K562 (cell line): Measurements from ENCODE around the gene TMEM114. TPM values are rescaled to one million over a fixed set of nuclear protein-coding genes. Genes with fewer than 3 reads are reported as not detected.

Experiments
- ATAC-seq: fragments of 200-7000 bp; cut with Tn5 transposase; 3 replicates; pipeline ENCODE4 v1.9.1; 2020; ENCODE audit warnings: moderate library complexity
- BruUV-seq: library from RNA; stranded (reverse); fragments of 400-500 nt; replicated peaks from 2 replicates; lab custom pipeline; 2021; lab: Mats Ljungman, UMichigan
- CTCF ChIA-PET: fragments of 300-600 bp; formaldehyde crosslinking; extraction: SDS; loops from one replicate; lab custom pipeline; 2021; ENCODE audit warnings: low intra/inter-chr PET ratio; lab: Yijun Ruan, JAX
- POLR2A ChIA-PET: fragments of 300-600, 350-650 bp; sonication (Branson Sonifier 250); formaldehyde crosslinking; extraction: SDS; loops from one replicate; lab custom pipeline; 2021; ENCODE audit warnings: antibody characterized with exemption, inconsistent platforms; lab: Yijun Ruan, JAX
- DNase-seq, 4 experiments: peaks; one replicate each; pipeline versions ENCODE4 v3.0.0 to v3.0.0-alpha.2; 2011 to 2018; ENCODE audit warnings: low spot score in 3 of 4, mixed read lengths in 3 of 4; ENCODE audit errors: extremely low read depth in 1 of 4
- FAIRE-seq: peaks from 2 replicates; lab custom pipeline; 2011; peaks lifted over from hg19 to GRCh38; lab: Jason Lieb, UNC
- H2AFZ ChIP-seq: 2 replicates; pipeline ENCODE4 v1.6.0; 2011; ENCODE audit warnings: low read depth, low read length, control low read depth, inconsistent platforms
- H3K27ac ChIP-seq: fragments of 200-600 bp; 3 replicates; pipeline ENCODE4 v1.8.0; 2011; ENCODE audit warnings: low read depth, mild to moderate bottlenecking, control low read depth, inconsistent platforms, low read length, moderate library complexity, mixed read lengths; ENCODE audit errors: extremely low read depth
- H3K27me3 ChIP-seq, 2 experiments: fragments of 300-600 bp in 1 of 2; 2 replicates in 1 of 2; 3 replicates in 1 of 2; pipeline versions ENCODE4 v1.6.0 to v1.8.0; 2011; ENCODE audit warnings: inconsistent platforms in 2 of 2, low read length in 2 of 2, mild to moderate bottlenecking in 1 of 2, mixed read lengths in 1 of 2, moderate library complexity in 1 of 2; ENCODE audit not compliant: control insufficient read depth in 2 of 2, insufficient read depth in 2 of 2
- H3K36me3 ChIP-seq: fragments of 300-600 bp; 3 replicates; pipeline ENCODE4 v1.8.0; 2011; ENCODE audit warnings: mild to moderate bottlenecking, low read length, inconsistent platforms; ENCODE audit not compliant: control insufficient read depth, insufficient read depth
- H3K4me1 ChIP-seq, 2 experiments: fragments of 200-600 bp in 1 of 2; replicated peaks in 1 of 2; 2 replicates in 1 of 2; 3 replicates in 1 of 2; pipeline versions ENCODE4 v1.5.1 to v1.8.0; 2011; ENCODE audit warnings: inconsistent platforms in 2 of 2, low read length in 2 of 2, mild to moderate bottlenecking in 1 of 2, mixed read lengths in 1 of 2, moderate library complexity in 1 of 2; ENCODE audit not compliant: control insufficient read depth in 2 of 2, insufficient read depth in 2 of 2
- H3K4me2 ChIP-seq: 2 replicates; pipeline ENCODE4 v1.6.1; 2011; ENCODE audit warnings: low read length, control low read depth, inconsistent platforms, mixed read lengths; ENCODE audit not compliant: insufficient read depth
- H3K4me3 ChIP-seq: fragments of 200-600 bp; sonication (generic), shearing (Covaris generic); 2 replicates; pipeline ENCODE4 v1.5.1; 2016; ENCODE audit warnings: control low read depth, inconsistent platforms
- H3K79me2 ChIP-seq: fragments of 200-600 bp; 3 replicates; pipeline ENCODE4 v1.8.0; 2011; ENCODE audit warnings: low read length, inconsistent platforms; ENCODE audit not compliant: control insufficient read depth, insufficient read depth
- H3K9ac ChIP-seq, 2 experiments: 2 replicates each; pipeline versions ENCODE4 v1.6.0 to v1.6.1; 2011; ENCODE audit warnings: low read depth in 2 of 2, low read length in 2 of 2, control low read depth in 1 of 2, inconsistent platforms in 1 of 2, mild to moderate bottlenecking in 1 of 2, mixed read lengths in 1 of 2; ENCODE audit not compliant: insufficient read depth in 1 of 2
- H3K9me1 ChIP-seq: one replicate; pipeline ENCODE4 v1.6.0; 2011; ENCODE audit warnings: inconsistent platforms, mild to moderate bottlenecking, low read length, moderate library complexity; ENCODE audit not compliant: control insufficient read depth, insufficient read depth
- H3K9me3 ChIP-seq: replicated peaks from 2 replicates; pipeline ENCODE4 v1.5.1; 2011; ENCODE audit warnings: low read depth, low read length, inconsistent platforms; ENCODE audit not compliant: control insufficient read depth, insufficient read depth
- H4K20me1 ChIP-seq: replicated peaks from 2 replicates; pipeline ENCODE4 v1.6.1; 2011; ENCODE audit warnings: low read length, inconsistent platforms, mixed read lengths; ENCODE audit not compliant: control insufficient read depth, insufficient read depth
- ARID3A ChIP-seq: IDR thresholded peaks from 2 replicates; pipeline ENCODE4 v1.6.1; 2012; ENCODE audit warnings: low read depth, low read length, improper control_type of control experiment, borderline replicate concordance
- CSDE1 ChIP-seq, 2 experiments: fragments of 450-650 bp; IDR thresholded peaks; 2 replicates each; pipeline ENCODE4 v1.6.1; 2016; ENCODE audit warnings: mild to moderate bottlenecking in 1 of 2
- DIDO1 ChIP-seq: fragments of 450-650 bp; IDR thresholded peaks from 2 replicates; pipeline ENCODE4 v1.6.1; 2016; ENCODE audit warnings: low read depth, missing biosample characterization, missing genetic modification characterization
- EWSR1 ChIP-seq: fragments of 450-650 bp; IDR thresholded peaks from 2 replicates; pipeline ENCODE4 v1.6.1; 2018; ENCODE audit warnings: borderline replicate concordance, mild to moderate bottlenecking, low read depth, moderate library complexity; ENCODE audit not compliant: partially characterized antibody
- HDAC8 ChIP-seq: fragments of 450-650 bp; IDR thresholded peaks from 2 replicates; pipeline ENCODE4 v1.6.1; 2016; ENCODE audit warnings: mild to moderate bottlenecking, missing genetic modification characterization, moderate library complexity, missing compliant biosample characterization
- KLF10 ChIP-seq: fragments of 250-450 bp; sonication (Bioruptor Pico); IDR thresholded peaks from 2 replicates; pipeline ENCODE4 v1.6.1; 2021; ENCODE audit warnings: matching md5 sums
- NBN ChIP-seq: fragments of 450-650 bp; IDR thresholded peaks from 2 replicates; pipeline ENCODE4 v1.6.1; 2016; ENCODE audit warnings: low read depth, mild to moderate bottlenecking
- NR2C2 ChIP-seq, 2 experiments: fragments of 200-800 bp in 1 of 2; sonication (Bioruptor generic) in 1 of 2; sonication (generic) in 1 of 2; formaldehyde crosslinking in 1 of 2; IDR thresholded peaks; 2 replicates each; pipeline versions ENCODE4 v1.6.1 to v1.8.0; 2016 to 2022; ENCODE audit warnings: mild to moderate bottlenecking in 1 of 2, missing compliant biosample characterization in 1 of 2, missing genetic modification characterization in 1 of 2, missing genetic modification reagents in 1 of 2
- PHTF2 ChIP-seq: fragments of 250-450 bp; sonication (Bioruptor Pico); IDR thresholded peaks from 2 replicates; pipeline ENCODE4 v1.5.0; 2021; ENCODE audit warnings: mild to moderate bottlenecking
- PKNOX1 ChIP-seq: fragments of 450-650 bp; IDR thresholded peaks from 2 replicates; pipeline ENCODE4 v1.6.1; 2016
- PPARD ChIP-seq: fragments of 250-450 bp; sonication (Bioruptor Pico); IDR thresholded peaks from 2 replicates; pipeline ENCODE4 v1.8.0; 2022; ENCODE audit warnings: inconsistent platforms, mild to moderate bottlenecking, moderate library complexity
- PTTG1 ChIP-seq: fragments of 450-650 bp; IDR thresholded peaks from 2 replicates; pipeline ENCODE4 v1.6.1; 2016; ENCODE audit warnings: low read depth, mild to moderate bottlenecking, missing genetic modification characterization, missing compliant biosample characterization
- SIN3A ChIP-seq, 2 experiments: fragments of 150-350 bp in 1 of 2; IDR thresholded peaks; 2 replicates each; pipeline ENCODE4 v1.6.1; 2011 to 2016; ENCODE audit warnings: borderline replicate concordance in 2 of 2, low read depth in 2 of 2, low read length in 2 of 2, mild to moderate bottlenecking in 2 of 2, moderate library complexity in 2 of 2; ENCODE audit not compliant: control insufficient read depth in 1 of 2
- SMAD1 ChIP-seq: fragments of 150-350 bp; IDR thresholded peaks from 2 replicates; pipeline ENCODE4 v1.6.1; 2014; ENCODE audit warnings: low read length, low read depth; ENCODE audit not compliant: partially characterized antibody
- STAT5A ChIP-seq: IDR thresholded peaks from 2 replicates; pipeline ENCODE4 v1.6.1; 2012; ENCODE audit warnings: low read length, inconsistent platforms, borderline replicate concordance
- XRCC5 ChIP-seq: fragments of 200-400 bp; formaldehyde crosslinking; IDR thresholded peaks from 2 replicates; pipeline ENCODE4 v1.6.1; 2017; ENCODE audit warnings: low read depth, mild to moderate bottlenecking, low read length
- ZNF655 ChIP-seq: fragments of 250-450 bp; sonication (Bioruptor Pico); IDR thresholded peaks from 2 replicates; pipeline ENCODE4 v1.5.0; 2021
- WGBS: fragments of 100-300 bp; shearing (Covaris generic); methylation state at CpG from one replicate; pipeline ENCODE4 v1.1.6; 2016; ENCODE audit warnings: low coverage, mixed read lengths; ENCODE audit not compliant: insufficient coverage; ENCODE audit errors: missing lambda C conversion rate; 5-methylcytosine and 5-hydroxymethylcytosine counted together
- in situ Hi-C: fragments of 300-500 bp; cut with MboI; formaldehyde crosslinking; loops from 4 replicates; pipeline ENCODE4 v1.15.0; 2018; ENCODE audit warnings: inconsistent platforms, mixed read lengths
- intact Hi-C: fragments of 100-400 bp; cut with micrococcal nuclease; formaldehyde crosslinking; loops from 2 replicates; pipeline ENCODE4 v1.14.2; 2022
- polyA plus RNA-seq, 8 experiments: library from polyadenylated mRNA; depleted of rRNA in 4 of 8; stranded (reverse) in 5 of 8; unstranded in 3 of 8; fragments of >200 nt; fragmentation: Nextera tagmentation in 2 of 8; fragmentation: Illumina TruSeq in 1 of 8; extraction: Ambion mirVana in 2 of 8; extraction: Trizol in 1 of 8; gene quantifications; 2 replicates each; pipeline versions ENCODE4 v1.2.1 to v1.2.3, GENCODE V29; 2011 to 2014; ENCODE audit warnings: inconsistent platforms in 1 of 8, missing spikeins in 1 of 8
- total RNA-seq, 7 experiments: library from RNA; depleted of rRNA in 6 of 7; stranded (reverse); fragments of >200 nt in 6 of 7; fragmentation: Illumina TruSeq in 2 of 7; extraction: Trizol in 2 of 7; gene quantifications; 2 replicates each; pipeline versions ENCODE4 v1.2.1 to v1.2.3, GENCODE V29; 2011 to 2021; ENCODE audit warnings: low replicate concordance in 1 of 7

The TMEM114 gene
- total and polyA plus RNA-seq, 9 of the 15 experiments (the other 6 are each of a cell fraction or from before 2014, with no cell fraction given) = not detected

GRCh38 chr16:8544406-8544805, 45.9 kb downstream of the TMEM114 start:
- no TSS peak for BruUV-seq
- TF ChIP-seq PTTG1 (tag) (no peak), NR2C2 (CRISPR knock-in tag; IDR thresholded peaks at IDR 0.05) (no peak), NR2C2 (tag; IDR thresholded peaks at IDR 0.05) (no peak), CSDE1 (IDR thresholded peaks at IDR 0.05) (no peak), STAT5A (no peak), PKNOX1 (no peak), HDAC8 (tag) (no peak), PHTF2 (CRISPR knock-in tag) (no peak), SIN3A (IDR thresholded peaks at IDR 0.05; ENCODE audit: borderline replicate concordance in 2 of 2, control insufficient read depth in 1 of 2, low read depth in 2 of 2, low read length in 2 of 2) (no peak), NBN (no peak), PPARD (CRISPR knock-in tag) (no peak), DIDO1 (tag) (no peak), SMAD1 (no peak), ARID3A (no peak), EWSR1 (no peak), KLF10 (CRISPR knock-in tag) (no peak), ZNF655 (CRISPR knock-in tag) (no peak), XRCC5 (no peak)
- DNase-seq (no peak), FAIRE-seq (no peak), ATAC-seq (no peak)
- no peak overlapping the region for H3K27ac ChIP-seq
- H3K9me3 ChIP-seq = no peaks in the 10 kb centered on the region
- H4K20me1 ChIP-seq = no peaks in the 10 kb centered on the region
- no peak overlapping the region for H3K9ac ChIP-seq
- no peak overlapping the region for H3K4me2 ChIP-seq
- no peak overlapping the region for H3K4me3 ChIP-seq
- H2AFZ ChIP-seq = no peak overlapping the region
- H3K4me1 ChIP-seq = no peaks in the 10 kb centered on the region
- WGBS = 4% methylated on average over 5 of the region's 5 CpGs
- intact Hi-C loops (no loop called here), in situ Hi-C loops (no loop called here)
- ChIA-PET CTCF (no interaction called here), POLR2A (interaction anchor here (0.6 kb wide), 1 partner anchor 254 kb away, joined by 4 read pairs; the partner anchor contains the start of gene PMM2)
- H3K79me2 ChIP-seq = no peaks in the 10 kb centered on the region
- H3K9me1 ChIP-seq = no peaks in the 10 kb centered on the region
- no peaks in the 10 kb centered on the region for H3K36me3 ChIP-seq
- H3K27me3 ChIP-seq = peaks cover 2 to 6% of the 10 kb centered on the region in 2 experiments; a peak in 4 of 5 replicates
